22Rv1 (cell line): Measurements from ENCODE around the gene CMSS1.

Source experiments
- H3K27ac ChIP-seq: fragments of 450-650 bp; 2 replicates; pipeline ENCODE4 v1.5.1; 2017
- CTCF ChIP-seq: fragments of 450-650 bp; IDR thresholded peaks from 2 replicates; pipeline ENCODE4 v1.5.1; 2017; ENCODE audit warnings: mild to moderate bottlenecking
- ZFX ChIP-seq: fragments of 450-650 bp; IDR thresholded peaks from 2 replicates; pipeline ENCODE4 v1.6.1; 2017; ENCODE audit warnings: antibody characterized with exemption, borderline replicate concordance

CMSS1 gene

GRCh38 chr3:99958222-99958912, 140.7 kb downstream of the CMSS1 start:
- TF ChIP-seq ZFX (no peak), CTCF (no peak)
- H3K27ac ChIP-seq = no peak overlapping the region

- no peak for TF ChIP-seq ZFX
- TF ChIP-seq CTCF = no peak
- no peak overlapping the region for H3K27ac ChIP-seq
Measured at GRCh38 chr3:99960123-99960878, 142.6 kb downstream of the CMSS1 start.

- no peak overlapping the region for H3K27ac ChIP-seq
- TF ChIP-seq ZFX (no peak), CTCF (no peak)
Measured at GRCh38 chr3:99960941-99961340, 143.3 kb downstream of the CMSS1 start.

GRCh38 chr3:99961756-99962515, 144.3 kb downstream of the CMSS1 start:
- H3K27ac ChIP-seq = no peak overlapping the region
- TF ChIP-seq CTCF = no peak
- TF ChIP-seq ZFX = no peak

- H3K27ac ChIP-seq = no peak overlapping the region
- no peak for TF ChIP-seq CTCF
- no peak for TF ChIP-seq ZFX
Measured at GRCh38 chr3:99962703-99963102, 145.0 kb downstream of the CMSS1 start.

GRCh38 chr3:99965077-99965476, 147.4 kb downstream of the CMSS1 start:
- TF ChIP-seq CTCF = no peak
- no peak overlapping the region for H3K27ac ChIP-seq
